ENCODE measurements around the gene GRIFIN.

The GRIFIN gene

GRCh38 chr7:2497500-2498336 lies 21.5 kb upstream of the GRIFIN start:
- Histone ChIP-seq H4K20me1 (ENCODE audit: insufficient read depth) (no peaks in the 10 kb centered on the region), H3K4me2 (no peak overlapping the region), H3K36me3 (ENCODE audit: insufficient read depth) (no peaks in the 10 kb centered on the region), H3K4me3 (IDR thresholded peaks at IDR 0.05; ENCODE audit: insufficient read depth, low read depth, low read length) (no peak overlapping the region), H3K4me1 (ENCODE audit: low read depth, poor library complexity, severe bottlenecking) (no peaks in the 10 kb centered on the region), H3K27me3 (ENCODE audit: insufficient read depth, low read depth) (peaks cover 81% of the 10 kb centered on the region), H2AFZ (ENCODE audit: low read depth) (no peak overlapping the region), H3K79me2 (ENCODE audit: insufficient read depth, low read depth) (no peaks in the 10 kb centered on the region), H3K9ac (no peak overlapping the region), H3K27ac (no peak overlapping the region)
- no peak for TF ChIP-seq CTCF (conservative IDR thresholded peaks at IDR 0.05; ENCODE audit: low read depth, low read length)

- Histone ChIP-seq H3K9ac (no peak overlapping the region), H3K27ac (no peak overlapping the region), H3K27me3 (ENCODE audit: insufficient read depth, low read depth) (peaks cover 82% of the 10 kb centered on the region), H2AFZ (ENCODE audit: low read depth) (no peak overlapping the region), H3K79me2 (ENCODE audit: insufficient read depth, low read depth) (no peaks in the 10 kb centered on the region), H3K4me2 (no peak overlapping the region), H3K4me1 (ENCODE audit: low read depth, poor library complexity, severe bottlenecking) (no peaks in the 10 kb centered on the region), H3K4me3 (IDR thresholded peaks at IDR 0.05; ENCODE audit: insufficient read depth, low read depth, low read length) (no peak overlapping the region), H4K20me1 (ENCODE audit: insufficient read depth) (no peaks in the 10 kb centered on the region), H3K36me3 (ENCODE audit: insufficient read depth) (no peaks in the 10 kb centered on the region)
- TF ChIP-seq CTCF (conservative IDR thresholded peaks at IDR 0.05; ENCODE audit: low read depth, low read length), result no peak
Measured at GRCh38 chr7:2497065-2497464, 20.9 kb upstream of the GRIFIN start.

GRCh38 chr7:2496375-2496774 lies 20.2 kb upstream of the GRIFIN start:
- Histone ChIP-seq H3K27ac (no peak overlapping the region), H3K27me3 (ENCODE audit: insufficient read depth, low read depth) (peaks cover 82% of the 10 kb centered on the region), H2AFZ (ENCODE audit: low read depth) (no peak overlapping the region), H3K4me2 (no peak overlapping the region), H3K79me2 (ENCODE audit: insufficient read depth, low read depth) (no peaks in the 10 kb centered on the region), H3K36me3 (ENCODE audit: insufficient read depth) (no peaks in the 10 kb centered on the region), H4K20me1 (ENCODE audit: insufficient read depth) (no peaks in the 10 kb centered on the region), H3K9ac (no peak overlapping the region), H3K4me3 (IDR thresholded peaks at IDR 0.05; ENCODE audit: insufficient read depth, low read depth, low read length) (no peak overlapping the region), H3K4me1 (ENCODE audit: low read depth, poor library complexity, severe bottlenecking) (no peaks in the 10 kb centered on the region)
- TF ChIP-seq CTCF (conservative IDR thresholded peaks at IDR 0.05; ENCODE audit: low read depth, low read length), result no peak

GRCh38 chr7:2495418-2496299 lies 19.5 kb upstream of the GRIFIN start:
- no peak overlapping the region for H3K9ac ChIP-seq

More at GRCh38 chr7:2495418-2496299, 19.5 kb upstream of the GRIFIN start:
- Histone ChIP-seq H4K20me1 (ENCODE audit: insufficient read depth) (no peaks in the 10 kb centered on the region), H3K4me1 (ENCODE audit: low read depth, poor library complexity, severe bottlenecking) (no peaks in the 10 kb centered on the region), H3K4me3 (IDR thresholded peaks at IDR 0.05; ENCODE audit: insufficient read depth, low read depth, low read length) (no peak overlapping the region), H3K4me2 (no peak overlapping the region), H3K36me3 (ENCODE audit: insufficient read depth) (no peaks in the 10 kb centered on the region), H3K79me2 (ENCODE audit: insufficient read depth, low read depth) (no peaks in the 10 kb centered on the region), H3K27me3 (ENCODE audit: insufficient read depth, low read depth) (peaks cover 80% of the 10 kb centered on the region), H3K27ac (no peak overlapping the region), H2AFZ (ENCODE audit: low read depth) (no peak overlapping the region)
- no peak for TF ChIP-seq CTCF (conservative IDR thresholded peaks at IDR 0.05; ENCODE audit: low read depth, low read length)
